Stimulated activated CD8-positive, alpha-beta memory T cell treated with anti-CD3 and anti-CD28 coated beads, Interleukin-7, amount 100 ng/mL, for 1 hour (primary cell): ENCODE data around the gene RARRES2.

Source experiments
- DNase-seq, 2 donors: peaks; one replicate each; pipeline ENCODE4 v3.0.0-alpha.2; 2020; ENCODE audit warnings: low read depth in 2 of 2

The RARRES2 gene

DNA sequence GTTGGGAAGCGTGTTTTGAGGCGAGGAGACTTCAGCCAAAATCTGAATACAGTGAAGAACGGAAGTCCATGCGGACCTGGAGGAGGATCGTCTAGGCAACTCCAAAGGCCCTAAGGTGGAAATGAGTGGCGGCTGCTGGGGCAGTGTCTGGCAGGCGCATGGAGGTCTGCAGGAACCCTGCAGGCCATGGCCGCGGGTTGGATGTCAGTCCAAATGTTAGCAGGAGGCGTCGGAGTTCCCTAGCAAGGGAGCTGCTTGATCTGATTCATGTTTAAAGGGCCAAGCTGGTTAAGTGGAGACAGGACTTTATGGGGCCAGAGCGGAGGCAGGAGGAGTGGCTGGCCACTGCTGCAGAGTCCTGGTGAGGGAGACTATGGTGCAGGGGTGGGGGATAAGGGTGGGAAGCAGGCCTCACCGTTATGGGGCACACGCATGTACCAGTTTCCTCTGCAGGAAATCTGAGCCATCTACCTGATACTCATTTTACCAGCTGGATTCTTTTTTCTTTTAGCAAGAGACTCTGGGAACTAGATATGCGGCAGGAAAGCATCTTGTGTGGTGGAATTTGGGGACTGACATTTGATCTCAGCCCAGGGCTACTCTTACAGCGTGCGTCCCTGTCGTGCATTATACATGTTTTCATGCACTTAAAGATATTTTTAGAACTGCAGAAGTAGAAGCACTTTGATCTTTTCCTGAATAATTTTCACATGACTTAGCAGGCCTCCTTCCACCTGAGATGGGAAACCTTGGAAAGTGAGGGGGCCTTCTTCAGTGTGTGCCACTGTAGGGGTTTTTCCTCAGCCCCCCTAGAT, 20.6 kb upstream of the RARRES2 start:
- DNase-seq = no peak

DNA sequence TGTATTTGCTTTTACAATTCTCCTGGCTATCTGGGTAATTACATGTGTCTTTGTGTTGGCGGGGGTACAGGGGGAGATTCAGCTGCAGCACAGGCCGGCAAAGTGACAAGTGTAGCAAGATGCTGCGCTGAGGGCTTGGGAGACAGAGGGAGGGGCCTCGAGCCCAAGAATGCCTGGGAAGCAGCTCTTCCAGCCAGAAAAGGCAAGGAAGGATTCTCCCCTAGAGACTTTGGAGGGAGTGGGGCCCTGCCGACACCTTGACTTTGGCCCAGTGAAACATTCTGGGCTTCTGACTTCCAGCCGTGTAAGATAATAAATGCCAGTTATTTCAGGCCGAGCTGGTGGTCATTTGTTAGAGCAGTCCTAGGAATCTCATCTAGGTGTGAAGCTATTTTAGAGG, 20.0 kb upstream of the RARRES2 start:
- DNase-seq = no peak

DNA sequence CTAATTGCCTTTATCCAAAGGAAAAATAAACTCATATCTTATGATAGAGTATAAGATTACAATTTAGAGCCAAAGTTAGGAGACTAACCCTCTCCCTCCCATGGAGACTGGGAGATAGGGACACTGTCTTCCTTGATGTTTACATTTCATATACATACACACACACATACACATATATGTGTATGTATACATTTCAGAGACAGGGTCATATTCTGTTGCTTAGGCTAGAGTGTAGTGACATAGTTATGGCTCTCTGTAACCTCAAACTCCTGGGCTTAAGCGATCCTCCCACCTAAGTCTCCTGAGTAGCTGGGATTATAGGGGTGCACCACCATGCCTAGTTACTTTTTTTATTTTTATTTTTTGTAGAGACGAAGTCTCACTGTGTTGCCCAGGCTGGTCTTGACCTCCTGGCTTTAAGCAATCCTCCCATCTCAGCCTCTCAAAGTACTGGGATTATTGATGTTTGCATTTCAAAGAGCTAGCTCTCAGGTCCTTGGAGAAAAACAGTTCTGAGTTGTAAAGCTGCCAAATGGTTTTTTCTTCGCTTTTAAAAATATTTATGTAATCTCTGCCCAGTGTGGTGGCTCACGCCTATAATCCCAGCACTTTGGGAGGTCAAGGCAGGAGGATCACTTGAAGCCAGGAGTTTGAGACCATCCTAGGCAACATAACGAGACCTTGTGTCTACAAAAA, 19.1 kb upstream of the RARRES2 start:
- DNase-seq = no peak

DNA sequence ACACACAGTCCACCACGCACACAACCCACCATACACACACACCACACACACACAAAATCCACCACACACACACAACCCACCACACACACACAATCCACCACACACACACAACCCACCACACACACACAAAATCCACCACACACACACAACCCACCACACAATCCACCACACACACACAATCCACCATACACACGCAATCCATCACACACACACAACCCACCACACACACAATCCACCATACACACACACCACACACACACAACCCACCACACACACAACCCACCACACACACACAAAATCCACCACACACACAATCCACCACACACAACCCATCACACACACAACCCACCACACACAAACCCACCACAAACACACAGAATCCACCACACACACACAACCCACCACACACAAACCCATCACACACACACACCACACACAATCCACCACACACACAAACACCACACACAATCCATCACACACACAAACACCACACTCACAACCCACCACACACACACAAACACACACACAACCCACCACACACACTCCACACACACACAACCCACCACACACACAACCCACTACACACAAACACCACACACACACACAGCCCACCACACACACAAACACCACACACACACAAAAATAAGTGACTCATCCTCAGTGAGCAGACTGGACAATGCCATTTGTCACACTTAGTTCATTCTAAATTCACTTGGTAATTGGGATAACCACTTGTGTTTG, 18.4 kb upstream of the RARRES2 start:
- no peak for DNase-seq

GRCh38 chr7:150358988-150359621, 17.7 kb upstream of the RARRES2 start:
- no peak for DNase-seq

GRCh38 chr7:150358433-150358832, 17.0 kb upstream of the RARRES2 start:
- DNase-seq = no peak

DNA sequence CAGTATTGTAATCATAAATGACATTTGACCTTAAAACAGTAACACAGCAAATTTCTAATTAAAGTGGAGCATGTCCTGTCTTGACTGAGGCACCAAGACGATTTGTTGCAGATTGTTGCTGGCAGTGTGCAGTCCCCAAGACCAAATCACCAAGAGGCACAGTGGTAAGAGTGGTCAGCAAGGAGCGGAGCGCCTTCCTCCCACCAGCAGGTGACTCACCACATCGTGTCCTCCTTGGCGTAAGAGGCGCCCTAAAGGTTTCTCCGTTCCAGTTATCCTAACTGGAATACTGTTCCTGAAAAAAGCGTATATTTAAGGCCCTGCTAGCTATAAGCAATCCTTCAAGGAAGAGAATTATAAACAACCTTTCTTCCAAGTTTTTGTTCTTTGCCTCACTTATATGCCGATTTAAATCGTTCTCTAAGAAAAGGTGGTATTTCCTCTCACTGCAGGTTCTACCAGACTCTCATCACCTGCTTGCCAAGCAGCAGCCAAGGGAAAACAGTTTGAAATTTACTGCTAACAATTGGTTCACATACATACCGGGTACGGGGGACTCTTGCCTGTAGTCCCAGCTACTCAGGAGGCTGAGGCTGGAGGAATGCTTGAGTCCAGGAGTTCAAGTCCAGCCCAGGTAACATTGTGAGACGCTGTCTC, 16.5 kb upstream of the RARRES2 start:
- DNase-seq = no peak

GRCh38 chr7:150357270-150357669, 15.8 kb upstream of the RARRES2 start:
- peak; percentile 28 to 46 for DNase-seq

DNA sequence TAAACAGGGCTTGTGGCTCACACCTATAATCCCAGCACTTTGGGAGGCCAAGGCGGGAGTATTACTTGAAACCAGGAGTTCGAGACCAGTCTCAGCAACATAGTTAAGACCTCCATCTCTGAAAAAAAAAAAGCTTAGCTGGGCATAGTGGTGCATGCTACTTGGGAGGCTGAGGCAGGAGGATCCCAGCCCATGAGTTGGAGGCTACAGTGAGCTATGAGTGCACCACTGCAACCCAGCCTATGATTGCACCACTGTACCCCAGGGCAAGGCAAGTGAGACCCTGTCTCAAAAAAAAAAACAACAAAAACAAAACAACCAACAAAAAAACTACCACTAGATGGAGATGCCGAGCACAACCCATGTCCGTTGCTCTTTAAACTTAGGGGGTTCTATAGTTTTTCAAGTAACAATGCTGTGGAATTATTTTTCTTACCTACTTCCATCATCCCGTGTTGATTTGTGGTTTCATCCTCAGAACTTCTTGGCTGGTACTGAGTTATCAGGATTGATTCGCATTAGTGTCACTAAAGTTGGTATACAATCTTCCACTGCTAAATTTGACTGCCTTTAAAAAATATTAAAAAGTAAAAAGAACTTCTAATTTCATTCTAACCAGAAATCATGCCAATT, 15.0 kb upstream of the RARRES2 start:
- no peak for DNase-seq

- no peak for DNase-seq
These were observed 14.2 kb upstream of the RARRES2 start for GRCh38 chr7:150355666-150356059.

DNA sequence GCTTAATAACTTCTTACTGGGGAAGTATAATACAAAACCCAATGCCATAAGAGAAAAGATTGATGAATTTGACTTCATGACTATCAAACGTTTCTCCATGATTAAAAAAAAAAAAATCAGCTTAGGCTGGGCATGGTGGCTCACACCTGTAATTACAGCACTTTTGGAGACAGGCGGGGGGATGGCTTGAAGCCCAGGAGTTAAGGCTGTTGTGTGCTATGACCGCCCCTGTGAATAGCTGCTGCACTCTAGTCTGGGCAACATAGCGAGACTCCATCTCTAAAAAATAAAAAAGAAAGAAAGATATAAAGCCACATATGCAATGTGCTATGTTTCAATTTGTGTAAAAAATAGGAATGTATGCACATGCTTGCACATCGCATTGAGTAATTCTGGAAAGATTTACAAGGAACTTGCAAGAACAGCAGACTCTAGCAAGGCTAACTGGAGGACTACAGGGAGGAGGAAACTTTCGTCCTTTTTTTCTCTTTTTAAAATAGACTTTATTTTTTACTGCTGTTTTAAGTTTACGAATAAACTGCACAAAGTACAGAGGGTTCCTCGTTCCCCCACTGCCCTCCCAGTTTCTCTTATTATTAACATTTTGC, 10.3 kb upstream of the RARRES2 start:
- no peak for DNase-seq

DNA sequence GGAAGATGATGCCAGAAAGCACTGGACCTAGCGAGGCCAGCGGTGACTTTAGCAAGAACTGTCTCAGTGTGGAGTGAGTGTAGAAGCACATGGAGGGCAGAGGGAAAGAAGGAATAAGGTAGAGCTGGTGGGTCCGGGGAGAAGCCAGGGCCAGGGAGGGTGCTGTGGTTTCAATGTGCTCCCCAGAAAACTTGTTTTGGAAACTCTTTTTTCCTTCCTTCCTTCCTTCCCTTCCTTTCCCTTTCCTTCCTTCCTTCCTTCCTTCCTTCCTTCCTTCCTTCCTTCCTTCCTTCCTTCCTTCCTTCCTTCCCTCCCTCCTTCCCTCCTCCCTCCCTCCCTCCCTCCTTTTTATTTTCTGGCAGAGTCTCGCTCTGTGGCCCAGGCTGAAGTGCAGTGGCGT, 5.5 kb upstream of the RARRES2 start:
- DNase-seq = no peak

DNA sequence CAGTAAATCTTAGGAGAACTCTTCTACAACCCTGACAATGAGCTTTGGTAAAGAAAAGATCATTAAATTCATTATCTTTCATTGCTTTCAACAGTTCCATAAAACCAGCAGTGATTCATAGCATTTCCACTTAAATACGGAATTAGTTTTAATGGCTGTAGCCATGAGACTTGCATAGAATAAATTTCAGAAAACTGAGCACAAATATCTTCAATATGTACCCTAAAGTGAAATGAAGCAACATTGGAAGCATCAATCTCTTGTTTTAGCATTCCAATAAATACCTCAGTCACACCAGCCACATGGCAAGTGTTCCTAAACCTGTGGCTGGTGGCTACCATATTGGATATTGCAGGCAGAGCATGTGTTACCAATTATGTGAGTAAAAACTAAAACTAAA, 3.6 kb upstream of the RARRES2 start:
- DNase-seq = no peak

GRCh38 chr7:150344299-150344698, 2.9 kb upstream of the RARRES2 start:
- DNase-seq = no peak

DNA sequence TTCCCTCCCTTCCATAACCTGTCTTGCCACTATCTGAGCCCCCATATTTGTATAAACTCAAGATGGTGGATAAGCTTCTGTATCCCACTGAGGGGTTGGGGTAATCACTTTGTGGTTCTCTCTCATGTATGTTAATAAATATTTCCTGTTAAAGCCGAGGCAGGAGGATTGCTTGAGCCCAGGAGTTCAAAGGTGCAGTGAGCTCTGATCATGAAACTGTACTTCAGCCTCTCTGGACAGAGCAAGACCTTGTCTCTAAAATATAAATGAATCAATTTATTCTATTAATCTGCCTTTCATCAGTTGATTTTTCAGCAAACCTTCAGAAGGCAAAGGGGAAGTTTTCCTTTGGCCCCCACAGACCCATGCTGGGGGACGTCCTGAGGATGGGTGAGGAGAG, 1.8 kb upstream of the RARRES2 start:
- no peak for DNase-seq

- DNase-seq = no peak
These were observed 636 bp upstream of the RARRES2 start for GRCh38 chr7:150342121-150342408.

DNA sequence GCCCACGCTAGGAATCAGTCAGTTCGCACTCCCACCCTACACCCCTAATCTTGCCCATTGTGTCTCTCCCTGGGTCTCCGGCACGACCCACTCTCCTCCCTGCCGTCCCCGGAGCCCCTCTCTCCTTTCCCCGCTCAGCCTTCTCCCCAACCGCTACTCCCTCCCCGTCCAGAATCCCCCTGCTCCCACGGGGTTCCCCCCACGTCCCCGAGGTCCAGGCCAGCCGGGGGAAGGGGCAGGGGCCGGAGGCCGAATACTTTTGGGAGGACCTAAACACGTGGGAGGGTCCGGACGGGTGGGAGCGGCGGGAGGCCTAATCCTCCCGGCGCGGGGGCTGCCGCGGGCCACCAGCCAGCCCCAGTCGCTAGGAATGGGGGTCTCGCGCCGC, 560 bp downstream of the RARRES2 start:
- no peak for DNase-seq

DNA sequence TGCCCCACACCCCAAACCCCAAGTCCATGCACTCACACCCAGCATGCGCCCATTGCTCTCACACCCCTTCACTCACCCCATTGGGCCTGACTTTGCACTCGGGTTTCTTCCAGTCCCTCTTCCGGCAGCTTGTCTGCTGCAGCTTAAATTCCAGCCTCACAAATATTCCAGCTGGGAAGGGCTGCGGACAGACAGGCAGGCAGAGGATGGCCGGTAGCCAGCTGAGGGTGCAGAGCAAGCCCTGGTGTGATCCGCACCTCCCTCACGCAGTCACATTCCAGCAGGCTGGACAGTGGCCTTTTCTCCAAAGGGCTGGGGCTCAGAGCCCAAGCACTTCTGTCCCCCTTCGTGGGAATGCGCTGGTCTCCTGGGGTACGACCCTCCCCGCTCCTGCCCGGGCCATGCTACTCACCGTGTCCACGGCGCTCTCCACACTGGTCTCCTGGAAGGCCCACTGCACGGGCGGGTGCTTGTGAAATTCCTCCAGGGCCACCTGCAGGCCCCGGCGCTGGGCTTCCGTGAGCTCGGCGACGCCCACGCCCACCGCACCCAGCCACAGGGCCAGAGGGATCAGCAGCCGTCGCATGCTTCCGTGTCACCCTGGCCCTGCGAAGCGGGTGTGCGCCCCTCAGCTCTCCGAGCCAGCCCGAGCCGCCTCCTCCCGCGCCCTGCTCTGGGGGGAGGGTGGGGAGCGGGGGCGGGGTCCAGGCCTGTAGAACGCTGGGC, 1.2 kb downstream of the RARRES2 start:
- no peak for DNase-seq

DNA sequence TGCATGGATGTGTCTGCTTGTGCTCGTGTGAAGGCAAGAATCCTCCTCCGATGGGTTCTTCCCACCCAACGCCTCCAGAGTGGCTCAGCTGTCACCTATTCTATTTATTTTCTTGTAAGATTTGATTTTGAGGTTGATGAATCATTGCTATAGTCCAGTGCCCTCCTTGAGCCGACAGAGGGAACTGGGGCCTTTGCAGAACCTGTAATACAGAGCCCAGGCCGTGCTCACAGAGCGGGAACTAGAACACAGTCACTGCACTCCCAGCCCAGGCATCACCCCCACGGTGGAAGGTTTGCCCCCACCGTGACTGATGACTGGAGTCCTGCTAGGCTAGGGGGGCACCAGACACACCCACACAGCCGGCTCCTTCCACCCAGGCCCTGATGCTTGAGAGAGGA, 2.0 kb downstream of the RARRES2 start:
- no peak for DNase-seq

- no peak for DNase-seq
These were observed 3.1 kb downstream of the RARRES2 start for GRCh38 chr7:150338166-150338829.
